ENCODE data around the gene ERO1B. TPM values are rescaled to one million over a fixed set of nuclear protein-coding genes. Genes with fewer than 3 reads are reported as not detected.

Gene ERO1B
- total and polyA plus RNA-seq, 12 donors: 3.5 to 23.0 (median 6.9) TPM

DNA sequence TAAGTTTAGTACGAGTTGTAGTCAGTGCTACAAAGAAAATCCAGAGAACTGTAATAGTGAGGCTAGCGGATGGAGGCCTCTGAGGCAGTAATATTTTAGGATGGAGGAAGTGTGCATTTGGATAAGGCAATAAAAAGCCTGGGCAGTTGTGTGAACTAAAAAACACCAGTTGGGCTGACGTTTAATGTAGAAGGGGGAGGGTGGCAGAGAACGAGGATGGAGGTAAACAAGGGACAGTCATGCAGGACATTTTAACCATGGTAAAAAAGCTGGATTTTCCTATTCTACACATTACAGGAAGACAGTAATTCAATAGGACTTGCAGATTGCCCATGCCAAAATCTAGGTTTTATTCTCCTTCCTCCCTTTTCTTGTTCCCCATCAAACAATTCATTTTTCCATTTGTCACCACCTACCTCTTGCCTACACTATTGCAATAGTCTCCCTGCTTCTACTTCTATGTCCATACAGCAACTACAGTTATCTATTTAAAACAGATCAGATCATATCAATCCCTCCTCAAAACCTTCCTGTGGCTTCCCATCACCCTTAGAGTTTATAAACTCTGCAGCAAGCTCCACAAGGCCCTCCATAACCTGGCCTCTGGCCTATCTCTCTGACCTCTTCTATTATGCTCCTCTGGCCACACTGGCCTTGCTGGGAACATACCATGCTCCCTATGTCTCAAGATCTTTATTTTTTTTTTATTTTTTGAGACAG is 27.7 kb downstream of the ERO1B start:
- intact Hi-C loops (cut with DNase I): no loop called here
- Histone ChIP-seq H3K4me1 (replicated peaks in 1 of 2) (peaks cover 0 to 6% of the 10 kb centered on the region in 2 donors), H3K4me3 (no peak overlapping the region), H3K36me3 (replicated peaks in 1 of 2) (no peaks in the 10 kb centered on the region), H3K27ac (no peak overlapping the region), H3K27me3 (no peaks in the 10 kb centered on the region), H3K9me3 (replicated peaks in 1 of 3) (peaks cover 0 to 18% (median 0%) of the 10 kb centered on the region in 3 donors)
- TF ChIP-seq, protein P1, sequence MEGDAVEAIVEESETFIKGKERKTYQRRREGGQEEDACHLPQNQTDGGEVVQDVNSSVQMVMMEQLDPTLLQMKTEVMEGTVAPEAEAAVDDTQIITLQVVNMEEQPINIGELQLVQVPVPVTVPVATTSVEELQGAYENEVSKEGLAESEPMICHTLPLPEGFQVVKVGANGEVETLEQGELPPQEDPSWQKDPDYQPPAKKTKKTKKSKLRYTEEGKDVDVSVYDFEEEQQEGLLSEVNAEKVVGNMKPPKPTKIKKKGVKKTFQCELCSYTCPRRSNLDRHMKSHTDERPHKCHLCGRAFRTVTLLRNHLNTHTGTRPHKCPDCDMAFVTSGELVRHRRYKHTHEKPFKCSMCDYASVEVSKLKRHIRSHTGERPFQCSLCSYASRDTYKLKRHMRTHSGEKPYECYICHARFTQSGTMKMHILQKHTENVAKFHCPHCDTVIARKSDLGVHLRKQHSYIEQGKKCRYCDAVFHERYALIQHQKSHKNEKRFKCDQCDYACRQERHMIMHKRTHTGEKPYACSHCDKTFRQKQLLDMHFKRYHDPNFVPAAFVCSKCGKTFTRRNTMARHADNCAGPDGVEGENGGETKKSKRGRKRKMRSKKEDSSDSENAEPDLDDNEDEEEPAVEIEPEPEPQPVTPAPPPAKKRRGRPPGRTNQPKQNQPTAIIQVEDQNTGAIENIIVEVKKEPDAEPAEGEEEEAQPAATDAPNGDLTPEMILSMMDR (IDR thresholded peaks at IDR 0.05): no peak
- TF ChIP-seq POLR2A (IDR thresholded peaks at IDR 0.05): no peak
- WGBS, 4 donors: 74 to 92% (median 89%) methylated on average over 4 of the region's 4 CpGs
- DNase-seq: peak in 1 of 7 donors; percentile 17

DNA sequence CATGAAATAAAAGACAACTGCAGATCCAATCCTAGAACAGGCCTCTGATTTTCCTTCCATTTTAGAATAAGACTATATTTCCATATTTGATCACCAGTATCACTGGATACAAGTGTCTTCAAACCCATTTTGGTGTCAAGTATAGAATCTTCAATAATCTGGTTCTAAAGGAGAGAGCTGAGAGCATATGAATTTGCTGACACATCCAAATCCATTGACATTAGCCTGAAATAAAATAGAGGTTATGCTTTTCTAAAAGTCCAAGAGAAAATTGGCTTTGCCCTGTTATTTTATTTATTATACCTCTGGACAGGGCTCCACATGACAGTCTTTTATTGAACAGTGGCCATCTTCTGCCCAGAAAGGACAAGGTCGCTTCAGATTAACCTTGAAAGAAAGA is 28.6 kb downstream of the ERO1B start:
- TF ChIP-seq POLR2A (IDR thresholded peaks at IDR 0.05): no peak
- TF ChIP-seq, protein P1 (IDR thresholded peaks at IDR 0.05): no peak
- Histone ChIP-seq H3K36me3 (replicated peaks in 1 of 2) (no peaks in the 10 kb centered on the region), H3K4me3 (no peak overlapping the region), H3K27ac (no peak overlapping the region), H3K4me1 (replicated peaks in 1 of 2) (peaks cover 0 to 6% of the 10 kb centered on the region in 2 donors), H3K9me3 (replicated peaks in 1 of 3) (peaks cover 0 to 8% (median 0%) of the 10 kb centered on the region in 3 donors), H3K27me3 (no peaks in the 10 kb centered on the region)
- no peak for DNase-seq
- WGBS, 4 donors: 39 to 56% (median 51%) methylated on average over 1 of the region's 1 CpG
- intact Hi-C loops (cut with DNase I): no loop called here

DNA sequence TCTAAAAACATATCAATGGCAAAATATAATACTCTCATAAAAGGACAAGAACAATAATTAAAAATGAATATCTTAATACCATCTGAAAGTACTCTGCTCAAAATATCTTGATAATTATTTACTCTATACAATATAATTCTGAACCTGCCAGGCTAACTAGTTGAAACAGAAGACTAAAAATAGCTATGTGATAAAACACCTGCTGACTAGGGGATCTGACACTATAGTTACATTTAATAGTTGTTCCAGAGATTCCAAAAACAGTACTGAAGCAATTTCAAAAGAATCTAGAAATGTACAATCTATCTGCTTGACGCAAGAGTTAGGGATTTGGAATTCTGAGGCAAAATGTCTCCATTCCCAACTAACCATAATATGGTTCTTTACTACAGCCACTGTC is 30.2 kb downstream of the ERO1B start:
- H3K9me3 ChIP-seq (replicated peaks in 1 of 3): no peaks in the 10 kb centered on the region
- no peaks in the 10 kb centered on the region for H3K36me3 ChIP-seq (replicated peaks in 1 of 2)
- peaks cover 0 to 6% of the 10 kb centered on the region in 2 donors for H3K4me1 ChIP-seq (replicated peaks in 1 of 2)
- DNase-seq: no peak
- intact Hi-C loops (cut with DNase I): no loop called here
- TF ChIP-seq, protein P1 (IDR thresholded peaks at IDR 0.05): no peak
- TF ChIP-seq POLR2A (IDR thresholded peaks at IDR 0.05): no peak
- H3K4me3 ChIP-seq: no peak overlapping the region
- H3K27ac ChIP-seq: no peak overlapping the region
- no peaks in the 10 kb centered on the region for H3K27me3 ChIP-seq
- WGBS, 4 donors: 98 to 100% (median 100%) methylated on average over 1 of the region's 1 CpG

DNA sequence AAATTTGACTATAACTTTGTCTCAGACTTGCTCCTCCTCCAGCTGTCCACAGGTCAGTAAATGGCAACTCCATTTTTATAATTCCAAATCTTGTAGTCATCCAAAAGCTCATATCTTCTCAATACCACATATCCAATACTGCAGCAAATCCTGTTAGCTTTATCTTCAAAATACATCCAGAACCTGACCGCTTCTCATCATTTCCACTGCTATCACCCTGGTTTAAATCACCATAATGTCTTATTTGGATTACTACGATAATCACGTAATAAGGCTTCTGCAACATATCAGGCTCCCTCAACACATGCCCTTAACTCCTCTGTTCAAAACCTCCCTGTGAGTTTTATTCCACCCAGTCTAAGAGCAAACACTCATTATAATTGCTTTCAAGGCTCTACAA is 34.5 kb downstream of the ERO1B start:
- peaks cover 0 to 5% of the 10 kb centered on the region in 2 donors for H3K4me1 ChIP-seq (replicated peaks in 1 of 2)
- no peak overlapping the region for H3K27ac ChIP-seq
- no peak overlapping the region for H3K4me3 ChIP-seq
- 93 to 96% (median 95%) methylated on average over 3 of the region's 3 CpGs for WGBS, 4 donors
- no peaks in the 10 kb centered on the region for H3K9me3 ChIP-seq (replicated peaks in 1 of 3)
- H3K36me3 ChIP-seq (replicated peaks in 1 of 2): no peaks in the 10 kb centered on the region
- TF ChIP-seq, protein P1 (IDR thresholded peaks at IDR 0.05): no peak
- no peak for TF ChIP-seq POLR2A (IDR thresholded peaks at IDR 0.05)
- no peak for DNase-seq
- intact Hi-C loops (cut with DNase I): no loop called here
- H3K27me3 ChIP-seq: no peaks in the 10 kb centered on the region
